Measurements from ENCODE around the gene TNKS1BP1. TPM values are rescaled to one million over a fixed set of nuclear protein-coding genes. Genes with fewer than 3 reads are reported as not detected.

TNKS1BP1 gene
- total and polyA plus RNA-seq, 4 donors, result 28.3 to 67.1 (median 47.0) TPM

DNA sequence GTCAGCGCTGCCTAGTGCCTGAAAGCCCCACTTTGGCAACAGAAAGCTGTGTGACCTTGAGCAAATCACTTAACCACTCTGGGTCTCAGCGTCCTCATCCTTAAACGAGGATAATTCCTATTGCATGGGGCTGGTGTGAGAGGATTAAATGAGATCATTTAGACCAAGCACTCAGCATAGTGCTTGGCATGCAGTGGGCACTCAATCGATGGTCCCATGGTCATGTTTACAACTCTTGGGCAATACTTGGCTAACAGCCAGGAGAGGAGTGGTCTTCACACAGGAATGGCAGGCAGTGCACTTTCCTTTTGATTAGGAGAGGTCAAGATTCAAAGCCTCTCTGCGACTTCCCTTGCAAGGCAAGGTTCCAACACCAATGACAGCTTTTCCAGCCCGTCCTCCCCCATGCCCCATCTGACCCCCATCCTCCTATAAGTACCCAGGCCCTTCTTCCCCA, 14.1 kb downstream of the TNKS1BP1 start (continued):
- TF ChIP-seq, protein P1, sequence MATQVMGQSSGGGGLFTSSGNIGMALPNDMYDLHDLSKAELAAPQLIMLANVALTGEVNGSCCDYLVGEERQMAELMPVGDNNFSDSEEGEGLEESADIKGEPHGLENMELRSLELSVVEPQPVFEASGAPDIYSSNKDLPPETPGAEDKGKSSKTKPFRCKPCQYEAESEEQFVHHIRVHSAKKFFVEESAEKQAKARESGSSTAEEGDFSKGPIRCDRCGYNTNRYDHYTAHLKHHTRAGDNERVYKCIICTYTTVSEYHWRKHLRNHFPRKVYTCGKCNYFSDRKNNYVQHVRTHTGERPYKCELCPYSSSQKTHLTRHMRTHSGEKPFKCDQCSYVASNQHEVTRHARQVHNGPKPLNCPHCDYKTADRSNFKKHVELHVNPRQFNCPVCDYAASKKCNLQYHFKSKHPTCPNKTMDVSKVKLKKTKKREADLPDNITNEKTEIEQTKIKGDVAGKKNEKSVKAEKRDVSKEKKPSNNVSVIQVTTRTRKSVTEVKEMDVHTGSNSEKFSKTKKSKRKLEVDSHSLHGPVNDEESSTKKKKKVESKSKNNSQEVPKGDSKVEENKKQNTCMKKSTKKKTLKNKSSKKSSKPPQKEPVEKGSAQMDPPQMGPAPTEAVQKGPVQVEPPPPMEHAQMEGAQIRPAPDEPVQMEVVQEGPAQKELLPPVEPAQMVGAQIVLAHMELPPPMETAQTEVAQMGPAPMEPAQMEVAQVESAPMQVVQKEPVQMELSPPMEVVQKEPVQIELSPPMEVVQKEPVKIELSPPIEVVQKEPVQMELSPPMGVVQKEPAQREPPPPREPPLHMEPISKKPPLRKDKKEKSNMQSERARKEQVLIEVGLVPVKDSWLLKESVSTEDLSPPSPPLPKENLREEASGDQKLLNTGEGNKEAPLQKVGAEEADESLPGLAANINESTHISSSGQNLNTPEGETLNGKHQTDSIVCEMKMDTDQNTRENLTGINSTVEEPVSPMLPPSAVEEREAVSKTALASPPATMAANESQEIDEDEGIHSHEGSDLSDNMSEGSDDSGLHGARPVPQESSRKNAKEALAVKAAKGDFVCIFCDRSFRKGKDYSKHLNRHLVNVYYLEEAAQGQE (IDR thresholded peaks at IDR 0.05), result no peak
- TF ChIP-seq FOXA1 (IDR thresholded peaks at IDR 0.05) (peak; percentile 85), SP1 (IDR thresholded peaks at IDR 0.05) (peak; percentile 30), RAD21 (IDR thresholded peaks at IDR 0.05) (peak in 1 of 2 donors; percentile 40), HNF4A (conservative IDR thresholded peaks at IDR 0.05) (peak; percentile 64 to 75)

DNA sequence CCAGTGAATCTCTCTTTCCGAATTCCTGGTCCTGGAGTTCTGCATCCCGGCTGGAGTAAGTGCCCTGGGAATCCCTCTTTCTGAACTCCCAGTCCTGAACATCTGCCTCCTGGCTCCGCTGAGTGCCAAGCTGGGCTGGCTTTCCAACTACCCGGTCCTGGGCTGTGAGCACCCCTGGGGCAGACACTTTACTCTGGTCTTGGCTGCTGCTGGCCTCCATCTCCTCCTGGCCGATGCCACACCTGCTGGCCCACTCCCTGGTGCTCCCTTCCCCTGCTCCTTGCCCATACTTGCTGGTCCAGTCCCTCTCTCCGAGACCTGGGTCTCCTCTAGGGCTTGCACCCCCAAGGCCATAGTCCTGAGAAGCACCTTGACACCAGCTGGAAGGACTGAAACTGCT, 14.7 kb downstream of the TNKS1BP1 start:
- Histone ChIP-seq H3K4me3 (ENCODE audit: low read depth in 1 of 3, low read length in 3 of 3) (peak overlapping the region; percentile 11 to 79 (median 70)), H3K27ac (ENCODE audit: low read depth in 1 of 2, low read length in 2 of 2) (peak overlapping the region; percentile 92 to 93), H3K4me1 (ENCODE audit: control insufficient read depth in 4 of 4, insufficient read depth in 4 of 4, low read length in 3 of 4) (peaks cover 45 to 89% (median 76%) of the 10 kb centered on the region in 4 donors), H3K9me3 (ENCODE audit: control insufficient read depth in 4 of 4, low read length in 3 of 4) (no peaks in the 10 kb centered on the region), H3K36me3 (ENCODE audit: control insufficient read depth in 4 of 4, insufficient read depth in 3 of 4, low read depth in 1 of 4, low read length in 3 of 4) (peaks cover 3 to 9% (median 5%) of the 10 kb centered on the region in 4 donors), H3K27me3 (ENCODE audit: control insufficient read depth in 4 of 4, insufficient read depth in 4 of 4, low read length in 3 of 4) (no peaks in the 10 kb centered on the region), H3K9ac (ENCODE audit: low read depth in 1 of 2, low read length in 2 of 2) (peak overlapping the region in 1 of 2 donors; percentile 20)
- DNase-seq (ENCODE audit: low spot score), result no peak
- TF ChIP-seq TAF1 (conservative IDR thresholded peaks at IDR 0.05), result no peak
- TF ChIP-seq, protein P2, sequence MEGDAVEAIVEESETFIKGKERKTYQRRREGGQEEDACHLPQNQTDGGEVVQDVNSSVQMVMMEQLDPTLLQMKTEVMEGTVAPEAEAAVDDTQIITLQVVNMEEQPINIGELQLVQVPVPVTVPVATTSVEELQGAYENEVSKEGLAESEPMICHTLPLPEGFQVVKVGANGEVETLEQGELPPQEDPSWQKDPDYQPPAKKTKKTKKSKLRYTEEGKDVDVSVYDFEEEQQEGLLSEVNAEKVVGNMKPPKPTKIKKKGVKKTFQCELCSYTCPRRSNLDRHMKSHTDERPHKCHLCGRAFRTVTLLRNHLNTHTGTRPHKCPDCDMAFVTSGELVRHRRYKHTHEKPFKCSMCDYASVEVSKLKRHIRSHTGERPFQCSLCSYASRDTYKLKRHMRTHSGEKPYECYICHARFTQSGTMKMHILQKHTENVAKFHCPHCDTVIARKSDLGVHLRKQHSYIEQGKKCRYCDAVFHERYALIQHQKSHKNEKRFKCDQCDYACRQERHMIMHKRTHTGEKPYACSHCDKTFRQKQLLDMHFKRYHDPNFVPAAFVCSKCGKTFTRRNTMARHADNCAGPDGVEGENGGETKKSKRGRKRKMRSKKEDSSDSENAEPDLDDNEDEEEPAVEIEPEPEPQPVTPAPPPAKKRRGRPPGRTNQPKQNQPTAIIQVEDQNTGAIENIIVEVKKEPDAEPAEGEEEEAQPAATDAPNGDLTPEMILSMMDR (IDR thresholded peaks at IDR 0.05; ENCODE audit: low read depth, low read length, missing input control), result no peak
- TF ChIP-seq, protein P3, sequence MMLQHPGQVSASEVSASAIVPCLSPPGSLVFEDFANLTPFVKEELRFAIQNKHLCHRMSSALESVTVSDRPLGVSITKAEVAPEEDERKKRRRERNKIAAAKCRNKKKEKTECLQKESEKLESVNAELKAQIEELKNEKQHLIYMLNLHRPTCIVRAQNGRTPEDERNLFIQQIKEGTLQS (IDR thresholded peaks at IDR 0.05), result no peak
- TF ChIP-seq, protein P4, sequence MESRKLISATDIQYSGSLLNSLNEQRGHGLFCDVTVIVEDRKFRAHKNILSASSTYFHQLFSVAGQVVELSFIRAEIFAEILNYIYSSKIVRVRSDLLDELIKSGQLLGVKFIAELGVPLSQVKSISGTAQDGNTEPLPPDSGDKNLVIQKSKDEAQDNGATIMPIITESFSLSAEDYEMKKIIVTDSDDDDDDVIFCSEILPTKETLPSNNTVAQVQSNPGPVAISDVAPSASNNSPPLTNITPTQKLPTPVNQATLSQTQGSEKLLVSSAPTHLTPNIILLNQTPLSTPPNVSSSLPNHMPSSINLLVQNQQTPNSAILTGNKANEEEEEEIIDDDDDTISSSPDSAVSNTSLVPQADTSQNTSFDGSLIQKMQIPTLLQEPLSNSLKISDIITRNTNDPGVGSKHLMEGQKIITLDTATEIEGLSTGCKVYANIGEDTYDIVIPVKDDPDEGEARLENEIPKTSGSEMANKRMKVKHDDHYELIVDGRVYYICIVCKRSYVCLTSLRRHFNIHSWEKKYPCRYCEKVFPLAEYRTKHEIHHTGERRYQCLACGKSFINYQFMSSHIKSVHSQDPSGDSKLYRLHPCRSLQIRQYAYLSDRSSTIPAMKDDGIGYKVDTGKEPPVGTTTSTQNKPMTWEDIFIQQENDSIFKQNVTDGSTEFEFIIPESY (IDR thresholded peaks at IDR 0.05), result no peak
- no peak for TF ChIP-seq FOXA2 (IDR thresholded peaks at IDR 0.05)
- TF ChIP-seq, protein P1 (IDR thresholded peaks at IDR 0.05), result no peak
- no peak for TF ChIP-seq GABPA (IDR thresholded peaks at IDR 0.05 in 1 of 2, conservative IDR thresholded peaks at IDR 0.05 in 1 of 2)
- TF ChIP-seq JUND (IDR thresholded peaks at IDR 0.05), result no peak
- no peak for TF ChIP-seq RAD21 (IDR thresholded peaks at IDR 0.05)
- no peak for TF ChIP-seq RXRA (IDR thresholded peaks at IDR 0.05)
- no peak for TF ChIP-seq EGR1 (IDR thresholded peaks at IDR 0.05; ENCODE audit: low read depth in 2 of 2)
- no peak for TF ChIP-seq FOXA1 (IDR thresholded peaks at IDR 0.05)
- TF ChIP-seq SP1 (IDR thresholded peaks at IDR 0.05), result no peak
- no peak for TF ChIP-seq NR2F2 (IDR thresholded peaks at IDR 0.05)
- no peak for TF ChIP-seq HNF4A (conservative IDR thresholded peaks at IDR 0.05)
- WGBS, result 45% methylated on average over 6 of the region's 6 CpGs

All from liver (tissue), 9 donors.